ENCODE results near the gene FLT3LG. TPM values are rescaled to one million over a fixed set of nuclear protein-coding genes. Genes with fewer than 3 reads are reported as not detected.

Gene FLT3LG
- total and polyA plus RNA-seq, 2 of the 8 experiments (the other 6 are each of a cell fraction or from before 2014, with no cell fraction given) = 1.6 to 3.2 TPM

- H3K4me2 ChIP-seq (ENCODE audit: insufficient read depth in 1 of 2, low read depth in 2 of 2, low read length in 2 of 2) = peak overlapping the region; percentile 95 to 97
- H3K36me3 ChIP-seq (ENCODE audit: control insufficient read depth in 2 of 4, insufficient read depth in 4 of 4, low read length in 3 of 4) = peaks cover 19 to 41% (median 26%) of the 10 kb centered on the region in 4 experiments
- no peak overlapping the region for H2AFZ ChIP-seq (ENCODE audit: low read length)
- no peak overlapping the region for H3K4ac ChIP-seq (replicated peaks; ENCODE audit: insufficient read length, low read depth, low read length)
- H3K4me1 ChIP-seq (replicated peaks in 1 of 4; ENCODE audit: control insufficient read depth in 3 of 4, insufficient read depth in 4 of 4, low read length in 3 of 4) = peaks cover 0 to 32% (median 23%) of the 10 kb centered on the region in 4 experiments; a peak in 6 of 7 replicates
- peak overlapping the region; percentile 91 to 99 (median 98) for H3K4me3 ChIP-seq (ENCODE audit: extremely low read depth in 1 of 4, insufficient read depth in 2 of 4, low read depth in 3 of 4, low read length in 4 of 4)
- no peak overlapping the region for H3K23ac ChIP-seq (ENCODE audit: insufficient read length)
- H2BK20ac ChIP-seq (ENCODE audit: low read length) = no peak overlapping the region
- no peak overlapping the region for H2BK15ac ChIP-seq (ENCODE audit: low read length)
- peak overlapping the region; percentile 85 for H3K27ac ChIP-seq (ENCODE audit: low read depth, low read length)
- H2BK120ac ChIP-seq (replicated peaks; ENCODE audit: low read depth, low read length) = no peak overlapping the region
- no peak overlapping the region for H3K18ac ChIP-seq (ENCODE audit: extremely low read depth, low read length)
- CTCF ChIA-PET (ENCODE audit: partially characterized antibody) = interaction anchor here (0.9 kb wide), 1 partner anchor 50 kb away, joined by 3 read pairs; no protein-coding TSS in a partner anchor
- peak overlapping the region; percentile 72 for H3K56ac ChIP-seq (replicated peaks; ENCODE audit: insufficient read length, low read depth, low read length)
- POLR2A ChIA-PET (ENCODE audit: partially characterized antibody) = interaction anchor here (1.4 to 10.8 kb wide), 12 partner anchors 14 to 190 kb away, joined by 3 to 138 read pairs (median 6); partner anchors contain the start of genes NOSIP and PRR12
- peaks cover 11% of the 10 kb centered on the region for H3K79me1 ChIP-seq (ENCODE audit: low read depth, low read length)
- H4K8ac ChIP-seq (ENCODE audit: extremely low read depth, insufficient read depth, low read length) = no peak overlapping the region
- H3K14ac ChIP-seq (ENCODE audit: insufficient read length) = no peak overlapping the region
- 54% methylated on average over 22 of the region's 22 CpGs; no CpG with 5 or more reads in 1 of the 2 experiments for WGBS, 2 experiments (ENCODE audit: extremely low coverage in 1 of 2, insufficient coverage in 1 of 2, insufficient read length in 1 of 2, insufficient replicate concordance in 2 of 2, low coverage in 1 of 2, low lambda C conversion rate in 2 of 2, missing lambda C conversion rate in 1 of 2)
- H3K9me3 ChIP-seq (ENCODE audit: insufficient read depth in 2 of 2, low read depth in 1 of 2, low read length in 1 of 2) = no peaks in the 10 kb centered on the region
- no peak overlapping the region for H2BK12ac ChIP-seq (ENCODE audit: low read depth, low read length)
- H3K23me2 ChIP-seq (ENCODE audit: low read depth, low read length) = peaks cover 9% of the 10 kb centered on the region; the same call in 1 of the 2 replicates
- H3K9ac ChIP-seq (replicated peaks in 1 of 4; ENCODE audit: extremely low read depth in 1 of 4, low read depth in 3 of 4, low read length in 3 of 4) = peak overlapping the region; percentile 94 to 97 (median 96)
- DNase-seq (ENCODE audit: low read depth in 1 of 2, low spot score in 2 of 2) = no peak
- no peak overlapping the region for H4K5ac ChIP-seq (ENCODE audit: insufficient read length, low read depth, low read length)
- FAIRE-seq = no peak
- H3K27me3 ChIP-seq (replicated peaks in 1 of 4; ENCODE audit: control insufficient read depth in 3 of 4, extremely low read depth in 1 of 4, insufficient read depth in 3 of 4, low read length in 3 of 4) = no peaks in the 10 kb centered on the region
- H2BK5ac ChIP-seq (ENCODE audit: low read depth, low read length) = 0 out of 2 replicates have a peak overlapping the region, but pooled peaks have one; percentile 9
- peaks cover 15 to 18% of the 10 kb centered on the region in 2 experiments for H4K20me1 ChIP-seq (replicated peaks in 1 of 2; ENCODE audit: control insufficient read depth in 1 of 2, insufficient read depth in 2 of 2, low read length in 2 of 2)
- H2AK5ac ChIP-seq (ENCODE audit: low read depth, low read length) = no peak overlapping the region
- H4K91ac ChIP-seq (replicated peaks; ENCODE audit: insufficient read length, low read length) = no peak overlapping the region
- H3K79me2 ChIP-seq (ENCODE audit: control insufficient read depth in 1 of 2, insufficient read depth in 2 of 2, low read length in 2 of 2) = peaks cover 0 to 22% of the 10 kb centered on the region in 2 experiments; a peak in 2 of 4 replicates
- TF ChIP-seq SRF (IDR thresholded peaks at IDR 0.05; ENCODE audit: low read depth, low read length) (no peak), BCL11A (IDR thresholded peaks at IDR 0.05; ENCODE audit: low read depth in 2 of 2, low read length in 2 of 2) (no peak), RBBP5 (IDR thresholded peaks at IDR 0.05; ENCODE audit: borderline replicate concordance, low read depth, low read length) (no peak), TBP (IDR thresholded peaks at IDR 0.05; ENCODE audit: low read depth, low read length) (peak; percentile 50; the same call in 1 of the 2 replicates), JUN (IDR thresholded peaks at IDR 0.05; ENCODE audit: low read depth, low read length) (no peak), POLR2AphosphoS5 (IDR thresholded peaks at IDR 0.05; ENCODE audit: low read depth, low read length) (peak; percentile 76), ASH2L (IDR thresholded peaks at IDR 0.05; ENCODE audit: low read length) (no peak), SIN3A (conservative IDR thresholded peaks at IDR 0.05 in 1 of 2, IDR thresholded peaks at IDR 0.05 in 1 of 2; ENCODE audit: low read depth in 1 of 2, low read length in 2 of 2) (peak in 1 of 2 experiments; percentile 22; a peak in 1 of 4 replicates), SUZ12 (IDR thresholded peaks at IDR 0.05; ENCODE audit: low read length) (no peak), GTF2F1 (IDR thresholded peaks at IDR 0.05; ENCODE audit: borderline replicate concordance, low read depth, low read length) (no peak), SP1 (IDR thresholded peaks at IDR 0.05; ENCODE audit: low read depth, low read length) (no peak), TAF1 (IDR thresholded peaks at IDR 0.05; ENCODE audit: low read depth, low read length) (peak; percentile 65), SIX5 (IDR thresholded peaks at IDR 0.05; ENCODE audit: low read depth, low read length) (peak; percentile 56)
Observed at GRCh38 chr19:49497047-49497788, 23.2 kb downstream of the FLT3LG start.

Data from H1 (cell line).